ENCODE data around the gene STRN4. TPM values are rescaled to one million over a fixed set of nuclear protein-coding genes. Genes with fewer than 3 reads are reported as not detected.

Gene STRN4
- total and polyA plus RNA-seq, 2 donors (not counting 1 experiment from before 2014, with no cell fraction given), result 111 to 112 TPM

- H3K4me3 ChIP-seq (ENCODE audit: control extremely low read depth in 1 of 5, extremely low read depth in 1 of 5, insufficient read depth in 1 of 5, low read depth in 2 of 5, low read length in 4 of 5), result no peak overlapping the region
- no peak overlapping the region for H3K27ac Mint-ChIP-seq
- ChIA-PET POLR2A (interaction anchor here (0.5 to 0.7 kb wide), 2 partner anchors 11 to 22 kb away, joined by 3 to 9 read pairs; no protein-coding TSS in a partner anchor), CTCF (interaction anchor here (0.6 to 1.4 kb wide), 6 partner anchors 8 to 122 kb away, joined by 3 to 7 read pairs (median 4); no protein-coding TSS in a partner anchor)
- no peaks in the 10 kb centered on the region for H3K9me3 Mint-ChIP-seq (ENCODE audit: insufficient read depth)
- H3K9me3 ChIP-seq (ENCODE audit: control extremely low read depth in 1 of 3, control insufficient read depth in 2 of 3, insufficient read depth in 1 of 3, low read length in 2 of 3), result no peaks in the 10 kb centered on the region
- H3K36me3 ChIP-seq (replicated peaks in 1 of 2; ENCODE audit: control extremely low read depth in 1 of 2, control insufficient read depth in 1 of 2, extremely low read depth in 1 of 2, insufficient read depth in 2 of 2, low read length in 1 of 2), result peaks cover 4 to 67% of the 10 kb centered on the region in 2 experiments
- H3K4me1 Mint-ChIP-seq, result peaks cover 14% of the 10 kb centered on the region
- intact Hi-C loops (cut with micrococcal nuclease), result no loop called here
- WGBS (ENCODE audit: insufficient coverage), result 94% methylated on average over 22 of the region's 22 CpGs
- no peak for TF ChIP-seq EZH2 (IDR thresholded peaks at IDR 0.05; ENCODE audit: borderline replicate concordance, insufficient read depth, low read depth, low read length, poor library complexity, severe bottlenecking)
- TF ChIP-seq CTCF (IDR thresholded peaks at IDR 0.05), result no peak
- H3K27me3 Mint-ChIP-seq, result no peaks in the 10 kb centered on the region
- ATAC-seq (ENCODE audit: low read depth) (no peak), DNase-seq (no peak)
- peaks cover 62% of the 10 kb centered on the region for H4K20me1 ChIP-seq (ENCODE audit: control insufficient read depth, insufficient read depth, low read length, poor library complexity, severe bottlenecking)
- H2AFZ ChIP-seq (ENCODE audit: insufficient read depth, low read depth, low read length, poor library complexity, severe bottlenecking), result no peak overlapping the region
- peaks cover 66% of the 10 kb centered on the region for H3K79me2 ChIP-seq (ENCODE audit: control insufficient read depth, insufficient read depth, low read length)
- H3K4me2 ChIP-seq (replicated peaks; ENCODE audit: low read depth, low read length, poor library complexity, severe bottlenecking), result no peak overlapping the region
- H3K27ac ChIP-seq (ENCODE audit: low read length in 2 of 2), result no peak overlapping the region
- H3K27me3 ChIP-seq (replicated peaks in 1 of 4; ENCODE audit: control extremely low read depth in 1 of 4, control insufficient read depth in 3 of 4, insufficient read depth in 4 of 4, low read length in 3 of 4), result no peaks in the 10 kb centered on the region
- peaks cover 0 to 1% of the 10 kb centered on the region in 2 donors for H3K4me1 ChIP-seq (ENCODE audit: control insufficient read depth in 2 of 2, insufficient read depth in 2 of 2, low read length in 2 of 2)
- no peak overlapping the region for H3K4me3 Mint-ChIP-seq
- no peak overlapping the region for H3K9ac ChIP-seq (ENCODE audit: low read length)
Observed at GRCh38 chr19:46736531-46737297, 9.5 kb downstream of the STRN4 start.
